GM20000 (cell line): Measurements from ENCODE around the gene ZRSR2.
"Not testable (repeated sequence)": the region's sequence is repeated elsewhere in the genome, so short reads cannot be mapped to it uniquely, and the experiment has no call there.

Source experiments
- DNase-seq: peaks from one replicate; pipeline ENCODE4 v3.0.0; 2012; ENCODE audit warnings: low spot score
- TF ChIP-seq, protein P1 (sequence below): IDR thresholded peaks from 2 replicates; pipeline ENCODE4 v1.5.1; 2012; ENCODE audit warnings: mild to moderate bottlenecking, control low read depth; ENCODE audit errors: extremely low read depth, missing control alignments

Gene ZRSR2

DNA sequence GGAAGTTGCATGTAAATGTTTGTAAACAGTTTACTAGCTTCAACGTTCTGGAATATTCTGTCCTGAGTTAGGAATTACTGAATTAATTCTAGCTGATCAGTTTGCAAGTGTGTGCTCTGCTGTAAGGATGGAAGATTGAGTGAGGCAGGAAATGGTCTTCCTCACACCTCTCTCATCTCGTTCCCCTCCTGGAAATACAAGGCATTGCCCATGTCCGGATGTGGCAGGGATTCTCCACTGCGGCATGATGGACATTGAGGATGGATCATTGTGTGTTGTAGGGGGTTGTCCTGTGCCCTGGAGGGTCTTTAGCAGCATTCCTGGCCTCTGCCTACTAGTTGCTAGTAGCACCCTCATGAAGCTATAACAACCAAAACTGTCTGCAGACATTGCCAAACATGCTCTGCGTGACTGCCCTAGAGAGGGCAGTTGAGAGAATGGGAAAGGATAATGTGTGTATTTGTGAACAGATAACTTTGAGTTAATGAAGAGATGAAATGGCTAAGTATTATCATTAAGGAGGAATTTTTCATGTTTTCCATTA lies 39.6 kb upstream of the ZRSR2 start:
- TF ChIP-seq, protein P1, sequence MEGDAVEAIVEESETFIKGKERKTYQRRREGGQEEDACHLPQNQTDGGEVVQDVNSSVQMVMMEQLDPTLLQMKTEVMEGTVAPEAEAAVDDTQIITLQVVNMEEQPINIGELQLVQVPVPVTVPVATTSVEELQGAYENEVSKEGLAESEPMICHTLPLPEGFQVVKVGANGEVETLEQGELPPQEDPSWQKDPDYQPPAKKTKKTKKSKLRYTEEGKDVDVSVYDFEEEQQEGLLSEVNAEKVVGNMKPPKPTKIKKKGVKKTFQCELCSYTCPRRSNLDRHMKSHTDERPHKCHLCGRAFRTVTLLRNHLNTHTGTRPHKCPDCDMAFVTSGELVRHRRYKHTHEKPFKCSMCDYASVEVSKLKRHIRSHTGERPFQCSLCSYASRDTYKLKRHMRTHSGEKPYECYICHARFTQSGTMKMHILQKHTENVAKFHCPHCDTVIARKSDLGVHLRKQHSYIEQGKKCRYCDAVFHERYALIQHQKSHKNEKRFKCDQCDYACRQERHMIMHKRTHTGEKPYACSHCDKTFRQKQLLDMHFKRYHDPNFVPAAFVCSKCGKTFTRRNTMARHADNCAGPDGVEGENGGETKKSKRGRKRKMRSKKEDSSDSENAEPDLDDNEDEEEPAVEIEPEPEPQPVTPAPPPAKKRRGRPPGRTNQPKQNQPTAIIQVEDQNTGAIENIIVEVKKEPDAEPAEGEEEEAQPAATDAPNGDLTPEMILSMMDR, result no peak
- no peak for DNase-seq

DNA sequence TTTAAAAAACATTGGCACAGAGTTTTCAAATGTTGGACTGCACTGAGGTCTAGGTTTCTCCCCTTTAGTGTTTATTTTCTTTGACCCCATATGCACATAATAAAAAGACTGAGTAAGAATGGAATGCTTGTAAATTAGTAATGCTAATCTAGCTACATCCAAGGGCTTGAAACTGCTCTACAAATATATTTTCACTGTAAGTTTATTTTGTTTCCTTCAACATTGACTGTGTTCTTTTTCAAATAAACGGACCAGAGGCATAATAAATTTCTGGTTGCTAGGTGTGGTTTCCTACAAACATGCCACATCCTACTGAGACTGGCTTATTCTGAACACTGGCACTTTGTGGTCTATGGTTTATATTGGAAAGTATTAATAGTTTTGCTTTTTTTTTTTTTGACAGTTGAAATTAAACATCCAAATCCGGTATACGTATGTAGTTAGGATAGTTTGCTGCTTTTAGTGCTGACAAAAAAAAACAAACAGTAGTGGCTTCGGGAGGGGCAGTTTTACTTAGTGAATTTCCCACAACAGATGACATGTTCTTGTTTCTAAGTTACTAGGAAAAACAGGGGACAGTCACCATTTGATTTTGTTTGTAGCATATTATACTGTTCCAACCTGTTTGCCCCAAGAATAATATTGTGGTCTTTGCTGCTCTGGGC lies 39.0 kb upstream of the ZRSR2 start:
- no peak for DNase-seq
- TF ChIP-seq, protein P1, result no peak

GRCh38 chrX:15755091-15755490 lies 35.2 kb upstream of the ZRSR2 start:
- TF ChIP-seq, protein P1, result no peak
- no peak for DNase-seq

- TF ChIP-seq, protein P1, result no peak
- no peak for DNase-seq
These were observed 32.1 kb upstream of the ZRSR2 start for GRCh38 chrX:15758140-15758539.

GRCh38 chrX:15759886-15760285 lies 30.4 kb upstream of the ZRSR2 start:
- DNase-seq, result not testable (repeated sequence)

GRCh38 chrX:15761564-15762191 lies 28.6 kb upstream of the ZRSR2 start:
- peak; percentile 25 for DNase-seq
- TF ChIP-seq, protein P1, result no peak

- no peak for DNase-seq
- TF ChIP-seq, protein P1, result no peak
These were observed 20.9 kb upstream of the ZRSR2 start for GRCh38 chrX:15769300-15769954.
